Smooth muscle cell of the brain vasculature (primary cell): Measurements from ENCODE around the gene TMEM223.
"Not testable (repeated sequence)": the region's sequence is repeated elsewhere in the genome, so short reads cannot be mapped to it uniquely, and the experiment has no call there.

Source experiments
- DNase-seq: peaks from one replicate; pipeline ENCODE4 v3.0.0-alpha.2; 2012; ENCODE audit warnings: low read depth, low spot score

The TMEM223 gene

GRCh38 chr11:62791501-62792201 lies at the start of gene TMEM223:
TMEM223 (minus strand) TSS chr11:62792006; CDS start chr11:62791994, 12 bp downstream.
- DNase-seq = no peak

- DNase-seq = peak; percentile 36
Measured at GRCh38 chr11:62840721-62841360, 49.0 kb upstream of the TMEM223 start.

GRCh38 chr11:62839050-62839945 lies 47.5 kb upstream of the TMEM223 start, which contains the start of gene WDR74:
WDR74 (minus strand) TSS chr11:62839590; CDS start chr11:62839570, 20 bp downstream.
- DNase-seq = peak; percentile 81

- DNase-seq = no peak
Measured at GRCh38 chr11:62835336-62835735, 43.5 kb upstream of the TMEM223 start.

GRCh38 chr11:62832336-62833234 lies 40.8 kb upstream of the TMEM223 start, which contains the start of gene TEX54:
TEX54 (minus strand) TSS chr11:62832841.
- no peak for DNase-seq

GRCh38 chr11:62831520-62832335 lies 39.9 kb upstream of the TMEM223 start, which contains the start of gene STX5:
STX5 (minus strand) TSS chr11:62832051; CDS start chr11:62831243, 808 bp downstream.
- DNase-seq = peak; percentile 99

GRCh38 chr11:62830904-62831519 lies 39.2 kb upstream of the TMEM223 start:
- no peak for DNase-seq

- not testable (repeated sequence) for DNase-seq
Measured at GRCh38 chr11:62828130-62828529, 36.3 kb upstream of the TMEM223 start.

GRCh38 chr11:62823677-62824076 lies 31.9 kb upstream of the TMEM223 start:
- no peak for DNase-seq

- no peak for DNase-seq
Measured at GRCh38 chr11:62817129-62817528, 25.3 kb upstream of the TMEM223 start.

GRCh38 chr11:62816557-62816956 lies 24.8 kb upstream of the TMEM223 start:
- no peak for DNase-seq

GRCh38 chr11:62811659-62812058 lies 19.9 kb upstream of the TMEM223 start:
- no peak for DNase-seq

GRCh38 chr11:62810748-62811147 lies 18.9 kb upstream of the TMEM223 start:
- no peak for DNase-seq

- DNase-seq = no peak
Measured at GRCh38 chr11:62806611-62807121, 14.9 kb upstream of the TMEM223 start.

- no peak for DNase-seq
Measured at GRCh38 chr11:62805961-62806441, 14.2 kb upstream of the TMEM223 start.

- peak; percentile 89 for DNase-seq
Measured at GRCh38 chr11:62805076-62805892, 13.5 kb upstream of the TMEM223 start, which contains the start of gene NXF1. NXF1 (minus strand) TSS chr11:62805440; CDS start chr11:62805356, 84 bp downstream.

- DNase-seq = no peak
Measured at GRCh38 chr11:62804310-62805075, 12.7 kb upstream of the TMEM223 start.
